NCI-H345 (cell line): ENCODE data around the gene TFEB.

ENCODE experiments used
- DNase-seq: peaks from one replicate; lab custom pipeline; 2025; lab: John Stamatoyannopoulos, UW

TFEB gene

GRCh38 chr6:41736800-41737555 lies 1.6 kb upstream of the TFEB start:
- DNase-seq = no peak

- no peak for DNase-seq
These were observed 852 bp upstream of the TFEB start for GRCh38 chr6:41736186-41736733.

GRCh38 chr6:41734666-41735426 lies 562 bp downstream of the TFEB start:
- DNase-seq = peak; percentile 81

- DNase-seq = peak; percentile 84
These were observed 1.4 kb downstream of the TFEB start for GRCh38 chr6:41733707-41734665.

- no peak for DNase-seq
These were observed 2.1 kb downstream of the TFEB start for GRCh38 chr6:41733360-41733706.

- DNase-seq = no peak
These were observed 2.6 kb downstream of the TFEB start for GRCh38 chr6:41732591-41733359.

GRCh38 chr6:41732149-41732548 lies 3.3 kb downstream of the TFEB start:
- DNase-seq = no peak

GRCh38 chr6:41731561-41732086 lies 3.8 kb downstream of the TFEB start:
- no peak for DNase-seq

GRCh38 chr6:41730531-41731436 lies 4.6 kb downstream of the TFEB start:
- DNase-seq = no peak

GRCh38 chr6:41729624-41730023 lies 5.8 kb downstream of the TFEB start:
- DNase-seq = no peak

- no peak for DNase-seq
These were observed 6.5 kb downstream of the TFEB start for GRCh38 chr6:41728954-41729353.

- DNase-seq = peak; percentile 91
These were observed 7.1 kb downstream of the TFEB start for GRCh38 chr6:41728073-41728936.

GRCh38 chr6:41727705-41728072 lies 7.7 kb downstream of the TFEB start:
- DNase-seq = no peak

- no peak for DNase-seq
These were observed 8.5 kb downstream of the TFEB start for GRCh38 chr6:41726876-41727275.

GRCh38 chr6:41724586-41725501 lies 10.6 kb downstream of the TFEB start:
- no peak for DNase-seq

GRCh38 chr6:41724228-41724580 lies 11.2 kb downstream of the TFEB start:
- DNase-seq = no peak

GRCh38 chr6:41723530-41724227 lies 11.7 kb downstream of the TFEB start:
- no peak for DNase-seq
